Measurements from ENCODE around the gene VPS37B. TPM values are rescaled to one million over a fixed set of nuclear protein-coding genes. Genes with fewer than 3 reads are reported as not detected.

The VPS37B gene
- total and polyA plus RNA-seq, 10 of the 15 experiments (the other 5 are each of a cell fraction or from before 2014, with no cell fraction given), result 0.66 to 68.6 (median 39.6) TPM

- ChIA-PET POLR2A (no interaction called here), CTCF (no interaction called here), RAD21 (ENCODE audit: unreplicated experiment) (no interaction called here), SMC1A (ENCODE audit: uncharacterized antibody, unreplicated experiment) (interaction anchor here (1.7 to 2.2 kb wide), 2 partner anchors 27 to 37 kb away, joined by 4 to 14 read pairs; no protein-coding TSS in a partner anchor)
- ATAC-seq (no peak), DNase-seq (ENCODE audit: low read depth, low spot score) (no peak), FAIRE-seq (no peak)
- no peak overlapping the region for H3K9ac ChIP-seq (ENCODE audit: control insufficient read depth, insufficient read depth, low read length)
- no peak overlapping the region for H2AFZ ChIP-seq (ENCODE audit: control insufficient read depth, low read depth, low read length)
- no peaks in the 10 kb centered on the region for H3K79me2 ChIP-seq (ENCODE audit: control insufficient read depth, insufficient read depth, low read length)
- H3K36me3 ChIP-seq (ENCODE audit: control insufficient read depth in 2 of 2, insufficient read depth in 2 of 2, low read length in 1 of 2), result no peaks in the 10 kb centered on the region
- 73% methylated on average over 12 of the region's 12 CpGs for WGBS (ENCODE audit: insufficient coverage, insufficient replicate concordance, low lambda C conversion rate, missing lambda C conversion rate)
- BruUV-seq (replicated peaks), result no TSS peak
- no peak overlapping the region for H3K27ac ChIP-seq (ENCODE audit: control insufficient read depth, insufficient read depth)
- no peaks in the 10 kb centered on the region for H4K20me1 ChIP-seq (ENCODE audit: control insufficient read depth, insufficient read depth)
- no peaks in the 10 kb centered on the region; the same call in 2 of the 3 replicates for H3K9me3 ChIP-seq (replicated peaks; ENCODE audit: control insufficient read depth, insufficient read depth, low read length)
- H3K4me1 ChIP-seq (ENCODE audit: control insufficient read depth, insufficient read depth, low read length), result peaks cover 32% of the 10 kb centered on the region
- no peaks in the 10 kb centered on the region for H3K27me3 ChIP-seq (replicated peaks in 1 of 2; ENCODE audit: control insufficient read depth in 2 of 2, insufficient read depth in 2 of 2, low read length in 1 of 2)
- no peak for TF ChIP-seq RELA (IDR thresholded peaks at IDR 0.05; ENCODE audit: borderline replicate concordance, partially characterized antibody)
- TF ChIP-seq CHD2 (IDR thresholded peaks at IDR 0.05; ENCODE audit: borderline replicate concordance, low read depth, low read length), result no peak
- no peak for TF ChIP-seq SIN3A (IDR thresholded peaks at IDR 0.05; ENCODE audit: low read depth, low read length)
- no peak overlapping the region for H3K4me2 ChIP-seq (ENCODE audit: control insufficient read depth, insufficient read depth)
- intact Hi-C loops (cut with micrococcal nuclease; ENCODE audit: unreplicated experiment) (no loop called here), in situ Hi-C loops (cut with MboI) (no loop called here)
- H3K4me3 ChIP-seq, result no peak overlapping the region
Measured at GRCh38 chr12:122928404-122929147, 32.7 kb upstream of the VPS37B start.

- Histone ChIP-seq H3K27me3 (replicated peaks in 1 of 2; ENCODE audit: control insufficient read depth in 2 of 2, insufficient read depth in 2 of 2, low read length in 1 of 2) (no peaks in the 10 kb centered on the region), H3K4me3 (no peak overlapping the region), H4K20me1 (ENCODE audit: control insufficient read depth, insufficient read depth) (no peaks in the 10 kb centered on the region), H3K79me2 (ENCODE audit: control insufficient read depth, insufficient read depth, low read length) (no peaks in the 10 kb centered on the region), H3K4me2 (ENCODE audit: control insufficient read depth, insufficient read depth) (no peak overlapping the region), H3K36me3 (ENCODE audit: control insufficient read depth in 2 of 2, insufficient read depth in 2 of 2, low read length in 1 of 2) (no peaks in the 10 kb centered on the region), H3K9ac (ENCODE audit: control insufficient read depth, insufficient read depth, low read length) (no peak overlapping the region), H2AFZ (ENCODE audit: control insufficient read depth, low read depth, low read length) (no peak overlapping the region), H3K27ac (ENCODE audit: control insufficient read depth, insufficient read depth) (peak overlapping the region; percentile 47; the same call in 1 of the 2 replicates), H3K9me3 (replicated peaks; ENCODE audit: control insufficient read depth, insufficient read depth, low read length) (no peaks in the 10 kb centered on the region; the same call in 2 of the 3 replicates), H3K4me1 (ENCODE audit: control insufficient read depth, insufficient read depth, low read length) (peaks cover 31% of the 10 kb centered on the region)
- intact Hi-C loops (cut with micrococcal nuclease; ENCODE audit: unreplicated experiment) (no loop called here), in situ Hi-C loops (cut with MboI) (no loop called here)
- no peak for DNase-seq (ENCODE audit: low read depth, low spot score)
- CTCF ChIA-PET, result interaction anchor here (1.3 kb wide), 1 partner anchor 37 kb away, joined by 3 read pairs; no protein-coding TSS in a partner anchor
- SMC1A ChIA-PET (ENCODE audit: uncharacterized antibody, unreplicated experiment), result interaction anchor here (0.6 to 2.2 kb wide), 6 partner anchors 13 to 41 kb away, joined by 3 to 14 read pairs (median 4); no protein-coding TSS in a partner anchor
- no TSS peak for BruUV-seq (replicated peaks)
- RAD21 ChIA-PET (ENCODE audit: unreplicated experiment), result interaction anchor here (0.7 to 1.8 kb wide), 3 partner anchors 19 to 68 kb away, joined by 3 to 9 read pairs (median 6); no protein-coding TSS in a partner anchor
- 78% methylated on average over 11 of the region's 11 CpGs for WGBS (ENCODE audit: insufficient coverage, insufficient replicate concordance, low lambda C conversion rate, missing lambda C conversion rate)
- POLR2A ChIA-PET, result no interaction called here
- peak; percentile 49 for FAIRE-seq
- no peak for ATAC-seq
- TF ChIP-seq EP300 (IDR thresholded peaks at IDR 0.05; ENCODE audit: borderline replicate concordance in 1 of 2, control insufficient read depth in 1 of 2, low read depth in 2 of 2, low read length in 2 of 2), result no peak
- no peak for TF ChIP-seq NKRF (conservative IDR thresholded peaks at IDR 0.05)
- no peak for TF ChIP-seq RFX5 (IDR thresholded peaks at IDR 0.05; ENCODE audit: low read depth, low read length)
- no peak for TF ChIP-seq CEBPZ (IDR thresholded peaks at IDR 0.05; ENCODE audit: low read depth, low read length)
Measured at GRCh38 chr12:122927756-122928403, 32.0 kb upstream of the VPS37B start.

Measured in GM12878 (cell line).